GM19035 (cell line): ENCODE results near the gene FOXP3.

Experiments used
- ATAC-seq: cut with Tn5 transposase; IDR thresholded peaks from one replicate; pipeline ENCODE4 v1.9.1; 2021; ENCODE audit not compliant: unreplicated experiment

Gene FOXP3

DNA sequence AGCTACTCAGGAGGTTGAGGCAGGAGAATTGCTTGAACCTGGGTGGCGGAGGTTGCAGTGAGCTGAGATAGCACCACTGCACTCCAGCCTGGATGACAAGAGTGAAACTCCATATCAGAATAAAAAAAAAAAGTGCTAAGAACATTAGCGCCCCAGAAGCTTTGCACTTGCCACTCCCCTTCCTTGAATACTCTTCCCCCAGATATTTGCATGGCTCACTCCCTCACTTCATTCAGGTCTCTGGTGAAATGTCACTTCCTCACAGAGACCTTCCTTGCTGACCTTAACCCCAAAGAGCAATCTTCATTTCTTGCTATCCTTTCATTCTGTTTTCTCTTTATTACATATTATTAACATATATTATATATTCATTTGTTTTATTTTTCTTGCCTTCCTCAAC, 42.6 kb downstream of the FOXP3 start:
- no peak for ATAC-seq

DNA sequence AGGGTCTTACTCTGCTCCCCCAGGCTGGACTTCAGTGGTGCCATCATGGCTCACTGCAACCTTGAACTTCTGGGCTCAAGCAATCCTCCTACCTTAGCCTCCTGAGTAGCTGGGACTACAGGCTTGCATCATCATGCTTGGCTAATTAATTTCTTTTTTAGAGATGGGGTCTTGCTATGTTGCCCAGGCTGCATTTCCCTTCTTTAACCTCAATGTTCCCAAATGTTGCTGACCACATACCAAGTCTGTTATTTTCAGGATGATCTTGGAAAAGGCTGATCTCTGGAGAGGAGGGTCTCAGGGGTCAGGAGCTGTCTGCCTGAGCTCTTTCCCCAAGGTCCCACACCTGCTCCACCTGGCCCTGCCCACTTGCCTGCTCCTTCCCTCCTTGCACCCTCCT, 44.4 kb downstream of the FOXP3 start:
- no peak for ATAC-seq

DNA sequence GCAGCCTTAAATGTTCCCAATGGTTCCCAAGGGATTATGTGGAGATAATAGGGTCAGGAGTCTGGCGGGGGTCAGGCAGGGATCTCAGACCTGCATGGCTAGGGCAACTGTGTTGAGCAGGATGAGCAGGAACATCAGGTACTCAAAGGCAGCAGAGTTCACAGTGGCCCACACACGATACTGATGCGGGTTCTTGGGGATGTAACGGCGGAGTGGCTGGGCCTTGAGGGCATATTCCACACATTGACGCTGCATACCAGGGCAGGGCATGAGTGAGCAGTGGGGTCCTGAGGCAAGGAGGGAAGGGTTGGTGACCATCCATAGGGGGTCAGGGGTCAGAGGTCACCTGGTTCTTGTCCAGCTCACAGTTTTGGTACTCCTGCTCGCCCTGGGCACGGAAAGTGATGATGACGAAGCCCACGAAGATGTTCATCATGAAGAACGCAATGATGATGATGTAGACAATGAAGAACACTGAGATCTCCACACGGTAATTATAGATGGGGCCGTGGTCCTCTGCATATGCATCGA, 49.4 kb downstream of the FOXP3 start:
- no peak for ATAC-seq

DNA sequence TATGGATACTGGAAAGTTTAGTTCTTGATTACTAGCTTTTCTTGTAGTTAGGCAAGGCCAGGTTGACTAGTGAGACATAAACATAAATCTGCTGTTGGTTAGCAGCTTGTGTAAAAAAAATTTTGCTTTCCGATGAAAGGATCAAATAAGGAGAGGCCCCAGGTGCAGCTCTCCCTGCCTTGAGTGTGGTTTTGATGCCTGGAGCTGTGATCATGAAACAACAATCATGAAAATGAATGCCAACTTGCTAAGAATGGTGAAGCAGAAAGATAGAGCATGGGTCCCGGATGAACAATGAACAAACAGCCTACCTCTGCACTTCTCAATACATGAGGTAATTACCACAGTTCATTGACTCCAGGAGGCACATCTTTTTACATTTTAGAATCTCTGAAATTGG, 50.1 kb downstream of the FOXP3 start:
- no peak for ATAC-seq

DNA sequence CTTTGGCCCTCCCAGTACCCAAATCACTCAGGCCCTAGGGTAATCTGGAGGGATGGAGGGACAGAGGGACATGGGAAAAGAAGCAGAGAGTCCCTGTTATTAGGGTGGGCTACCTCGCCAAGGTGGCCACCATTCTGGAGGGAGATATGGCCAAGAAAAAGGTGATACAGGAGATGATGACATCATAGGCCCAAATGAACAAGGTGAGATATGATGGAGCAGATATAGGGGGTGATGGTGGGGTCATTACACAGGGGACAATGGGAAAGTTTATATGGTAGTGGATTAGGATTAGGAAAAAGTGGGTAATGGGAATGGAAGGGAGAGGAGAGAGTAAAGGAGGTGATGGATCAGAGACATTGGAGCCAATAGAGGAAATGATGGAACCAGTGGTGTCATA, 51.6 kb downstream of the FOXP3 start:
- ATAC-seq = no peak

DNA sequence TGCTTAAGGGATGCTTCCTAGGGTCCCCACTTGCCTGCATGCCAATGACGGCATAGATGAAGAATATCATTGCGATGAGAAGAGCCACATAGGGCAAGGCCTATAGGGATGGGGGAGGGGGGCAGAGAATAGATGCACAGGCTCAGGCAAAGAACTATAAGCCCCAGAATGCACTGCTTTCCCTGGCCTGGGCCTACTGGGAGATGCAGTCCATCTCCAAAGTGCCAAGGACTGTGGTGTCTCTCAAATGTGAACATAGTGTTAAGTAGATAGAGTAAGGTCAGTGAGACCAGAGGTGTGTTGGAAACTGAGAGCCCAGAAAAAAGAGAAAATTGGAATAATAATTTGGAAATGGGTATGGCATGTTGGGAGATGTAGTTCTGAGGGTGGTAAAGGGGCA, 52.3 kb downstream of the FOXP3 start:
- ATAC-seq = no peak

DNA sequence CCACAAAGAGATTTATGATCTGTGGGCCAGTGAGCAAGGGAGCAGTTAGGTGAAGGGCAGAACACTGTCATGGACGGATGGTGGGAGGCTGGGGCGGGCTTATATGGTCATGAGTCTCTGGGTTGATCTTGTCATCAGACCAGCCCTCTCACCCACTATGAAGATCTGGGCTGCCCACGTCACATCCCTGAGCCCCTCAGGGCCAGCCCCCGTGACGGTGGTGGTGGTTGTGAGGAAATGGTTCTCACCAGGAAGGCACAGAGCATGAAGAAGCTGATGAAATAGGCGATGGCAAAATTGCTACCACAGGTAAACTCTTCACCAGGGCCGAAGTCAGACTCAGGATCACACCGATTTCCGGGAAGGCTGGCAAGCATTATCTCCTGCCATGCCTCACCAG, 53.4 kb downstream of the FOXP3 start:
- no peak for ATAC-seq

DNA sequence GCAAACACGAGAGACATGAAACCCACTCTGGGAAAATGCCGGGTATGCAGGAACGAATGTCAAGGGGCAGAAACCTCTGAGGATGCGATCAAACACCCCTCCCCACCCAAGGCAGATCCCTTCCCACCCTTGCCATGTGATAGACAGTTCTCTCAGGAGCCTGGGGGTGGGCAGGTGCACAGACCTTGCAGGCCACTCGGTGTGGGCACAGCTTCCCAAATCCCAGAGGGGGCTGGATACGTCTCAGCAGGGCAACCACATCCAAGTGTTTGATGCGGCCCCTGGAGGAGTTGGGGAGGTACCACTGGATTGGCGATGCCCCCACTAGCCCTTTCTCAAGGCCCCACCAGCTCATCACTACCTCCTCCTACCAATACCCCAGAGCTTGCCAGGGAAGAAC, 54.1 kb downstream of the FOXP3 start:
- ATAC-seq = no peak

DNA sequence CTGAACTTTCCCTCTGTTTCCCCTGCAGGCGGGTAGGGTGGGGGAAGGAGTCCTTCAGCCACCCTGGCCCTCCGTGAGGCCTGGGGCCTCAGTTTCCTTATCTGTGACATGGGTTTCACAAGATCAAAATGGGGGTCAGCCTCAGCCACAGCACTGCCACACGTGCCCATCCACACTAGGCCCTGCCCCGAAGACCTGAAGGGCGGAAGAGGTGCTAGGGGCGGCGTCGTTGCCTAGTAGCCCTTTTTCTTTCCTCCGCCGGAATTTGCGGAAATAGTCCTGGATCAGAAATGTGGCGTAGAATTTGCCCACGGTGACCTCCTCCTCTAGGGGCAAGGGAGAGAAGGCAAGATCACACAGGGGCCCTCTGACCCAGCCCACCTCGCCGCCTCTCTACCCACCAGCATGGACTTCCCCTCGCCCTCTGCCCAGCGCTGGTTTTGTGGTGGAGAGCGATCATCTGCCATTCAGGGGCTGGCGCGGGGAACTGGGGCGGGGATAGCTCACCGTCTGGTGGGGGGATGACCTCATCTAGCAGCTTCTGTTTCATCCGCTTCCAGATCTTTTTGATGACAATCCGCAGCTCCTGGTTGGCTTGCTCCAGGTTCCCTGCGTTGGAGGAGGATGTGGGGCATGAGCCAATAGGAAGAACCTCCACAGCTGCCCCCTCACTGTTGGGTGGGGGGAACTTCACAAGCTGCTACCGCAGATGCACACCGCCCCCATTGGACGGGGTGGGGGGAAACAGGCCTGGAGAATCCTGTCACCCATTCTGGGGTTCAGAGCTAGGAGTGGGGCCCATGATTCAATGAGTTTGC, 54.9 kb downstream of the FOXP3 start:
- ATAC-seq = no peak

DNA sequence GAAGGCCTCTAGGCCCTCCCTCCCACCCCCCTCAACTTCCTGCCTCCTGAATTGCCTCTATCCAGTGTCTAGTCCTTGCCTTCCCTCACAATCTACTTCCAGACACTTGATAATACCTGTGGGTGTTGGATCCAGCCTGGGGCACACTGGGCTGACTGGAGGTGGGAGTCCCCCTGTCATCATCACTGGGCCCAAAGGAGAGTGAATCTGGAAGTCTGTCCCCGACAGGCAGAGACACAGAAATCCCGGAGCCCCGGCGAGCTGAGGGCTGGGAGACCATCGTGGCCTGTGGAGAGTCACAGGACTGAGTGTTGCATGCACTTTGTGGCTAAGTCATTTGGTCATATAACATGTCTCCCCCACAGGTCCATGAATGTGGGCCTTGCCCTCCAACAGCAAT, 56.1 kb downstream of the FOXP3 start:
- ATAC-seq = no peak

DNA sequence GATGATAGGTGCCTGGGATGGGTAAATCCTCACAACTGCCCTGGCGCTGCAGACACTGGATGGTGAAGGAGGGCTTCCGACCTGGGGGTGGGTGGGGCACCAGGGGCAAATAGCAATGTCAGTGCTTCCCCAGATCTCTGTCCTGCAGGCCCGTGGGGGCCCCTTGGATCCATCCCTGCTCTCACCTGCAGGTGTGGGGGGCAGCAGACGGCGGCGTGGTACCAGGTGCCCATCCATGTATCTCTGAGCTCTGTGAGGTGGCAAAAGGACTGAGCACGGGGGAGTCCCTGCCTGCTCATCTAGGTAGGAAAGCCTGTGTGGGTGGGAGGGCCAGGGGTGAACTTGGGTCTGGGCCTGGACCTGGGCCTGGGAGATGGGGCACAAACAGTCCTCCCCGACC, 58.0 kb downstream of the FOXP3 start:
- no peak for ATAC-seq

DNA sequence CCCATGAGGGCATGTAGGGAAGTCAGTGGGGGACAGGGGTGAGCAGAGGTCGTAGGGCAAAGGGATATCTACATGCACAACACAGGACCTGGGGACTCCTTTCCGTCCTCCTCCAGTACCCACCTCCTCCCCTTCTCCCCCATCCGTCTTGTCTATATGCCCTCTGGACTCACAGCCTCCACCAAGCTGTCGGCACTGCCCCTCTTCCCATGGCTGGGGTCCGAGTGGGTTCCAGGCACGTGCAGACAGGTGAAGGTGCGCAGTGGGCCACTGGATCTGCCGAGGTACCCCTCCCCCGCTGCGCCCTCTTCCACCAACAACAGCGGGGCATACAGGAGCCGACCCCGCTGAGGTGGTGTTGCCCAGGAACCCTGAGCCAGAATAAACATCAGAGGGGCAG, 59.1 kb downstream of the FOXP3 start:
- ATAC-seq = no peak

DNA sequence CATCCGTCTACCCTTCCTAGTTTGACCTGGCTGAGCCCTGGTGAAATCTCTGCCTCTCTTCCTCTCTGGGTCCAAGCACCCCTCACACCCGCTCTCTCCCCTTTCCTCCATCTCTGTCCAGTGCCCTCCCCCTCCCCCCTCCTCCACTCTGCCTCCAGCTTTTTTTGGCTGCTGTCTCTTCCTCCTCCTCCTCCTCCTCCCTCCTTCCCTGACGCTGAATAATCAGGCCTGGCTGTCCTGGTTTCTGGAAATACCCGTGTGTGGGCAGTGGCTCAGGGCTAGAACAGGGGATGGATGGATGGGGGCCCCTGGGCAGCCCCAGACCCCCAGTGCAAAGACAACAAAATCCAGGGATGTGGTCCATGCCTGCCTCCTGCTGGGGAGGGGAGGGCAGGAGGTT, 59.8 kb downstream of the FOXP3 start:
- ATAC-seq = no peak

DNA sequence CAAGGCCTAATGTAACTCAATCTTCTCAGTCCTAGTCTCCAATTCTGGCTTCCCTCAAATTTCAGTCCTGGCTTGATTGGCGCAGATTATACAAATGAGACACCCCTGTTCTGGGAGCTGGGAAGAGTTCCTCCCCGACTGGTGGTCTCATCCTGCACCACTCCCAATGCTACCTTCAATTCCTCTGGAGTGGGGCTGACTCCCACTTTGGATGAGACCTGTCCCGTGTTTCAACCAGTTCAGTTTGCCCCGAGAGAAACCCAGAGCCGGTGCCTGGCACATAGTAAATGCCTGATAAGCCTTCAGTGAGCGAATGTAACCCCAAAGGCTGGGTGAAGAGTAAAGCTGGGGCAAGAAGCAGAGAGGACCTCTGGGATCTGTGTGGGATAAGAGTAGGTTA, 60.5 kb downstream of the FOXP3 start:
- ATAC-seq = no peak

DNA sequence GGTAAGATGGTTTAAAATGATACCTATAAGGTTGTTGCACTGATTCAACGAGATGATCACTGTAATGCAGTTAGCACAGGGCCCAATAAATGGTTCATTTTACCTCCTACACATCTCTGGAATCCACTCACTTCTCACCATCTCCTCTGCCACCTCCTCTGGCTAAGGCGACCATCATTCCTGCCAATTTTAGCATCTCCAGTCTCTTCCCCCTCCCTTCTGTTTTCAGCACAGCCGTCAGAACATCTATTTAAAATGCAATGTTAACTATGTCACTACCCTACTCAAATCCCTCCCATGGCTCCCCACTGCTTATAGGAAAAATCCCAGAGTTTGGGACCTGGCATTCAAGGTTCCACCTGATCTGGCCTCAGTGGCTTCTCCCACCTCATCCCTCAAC, 61.0 kb downstream of the FOXP3 start:
- no peak for ATAC-seq

DNA sequence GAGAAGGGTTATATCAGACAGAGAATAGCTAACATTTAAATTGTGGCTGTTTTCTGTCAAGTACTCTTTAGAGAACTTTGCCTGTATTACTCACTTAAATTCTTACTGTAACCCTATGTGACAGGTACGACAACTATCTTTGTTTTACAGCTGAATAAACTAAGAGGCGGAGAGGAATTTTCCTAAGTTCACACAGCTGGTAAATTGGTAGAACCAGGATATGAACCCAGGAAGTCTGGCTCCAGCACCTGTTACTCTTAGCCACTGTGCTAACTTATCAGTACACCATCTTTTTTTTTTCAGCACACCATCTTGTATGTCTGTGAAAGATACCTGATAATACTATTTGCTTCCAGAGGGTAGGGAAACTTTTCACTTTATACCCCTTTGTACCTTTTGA, 62.5 kb downstream of the FOXP3 start:
- no peak for ATAC-seq
